Measurements from ENCODE around the gene TMEM200B. TPM values are rescaled to one million over a fixed set of nuclear protein-coding genes. Genes with fewer than 3 reads are reported as not detected.

Gene TMEM200B
- polyA plus RNA-seq, 1 experiment: 18.8 TPM

- no peak for DNase-seq (ENCODE audit: low read depth)
- ChIA-PET CTCF (interaction anchor here (0.8 kb wide), 1 partner anchor 71 kb away, joined by 3 read pairs; no protein-coding TSS in a partner anchor), POLR2A (no interaction called here)
- Histone ChIP-seq H3K4me3 (ENCODE audit: low read depth, low read length) (no peak overlapping the region), H3K36me3 (ENCODE audit: control insufficient read depth, insufficient read depth, low read length) (no peaks in the 10 kb centered on the region), H3K27me3 (ENCODE audit: control insufficient read depth, insufficient read depth, low read length) (0 out of 2 replicates have a peak, but pooled peaks cover 2% of the 10 kb centered on the region)
- TF ChIP-seq CTCF (IDR thresholded peaks at IDR 0.05; ENCODE audit: insufficient read depth, low read depth, low read length): no peak
These were observed 2.5 kb upstream of the TMEM200B start for GRCh38 chr1:29126198-29126597.

- 0 out of 2 replicates have a peak, but pooled peaks cover 2% of the 10 kb centered on the region for H3K27me3 ChIP-seq (ENCODE audit: control insufficient read depth, insufficient read depth, low read length)
- ChIA-PET CTCF (interaction anchor here (1.4 kb wide), 1 partner anchor 249 kb away, joined by 3 read pairs; no protein-coding TSS in a partner anchor), POLR2A (no interaction called here)
- H3K4me3 ChIP-seq (ENCODE audit: low read depth, low read length): no peak overlapping the region
- H3K36me3 ChIP-seq (ENCODE audit: control insufficient read depth, insufficient read depth, low read length): peaks cover 3% of the 10 kb centered on the region
- TF ChIP-seq CTCF (IDR thresholded peaks at IDR 0.05; ENCODE audit: insufficient read depth, low read depth, low read length): no peak
- no peak for DNase-seq (ENCODE audit: low read depth)
These were observed 2.1 kb upstream of the TMEM200B start for GRCh38 chr1:29125788-29126187.

GRCh38 chr1:29125237-29125641, 1.5 kb upstream of the TMEM200B start:
- peaks cover 7% of the 10 kb centered on the region for H3K36me3 ChIP-seq (ENCODE audit: control insufficient read depth, insufficient read depth, low read length)
- ChIA-PET POLR2A (interaction anchor here (1.0 kb wide), 1 partner anchor 56 kb away, joined by 3 read pairs; no protein-coding TSS in a partner anchor), CTCF (interaction anchor here (1.0 to 2.8 kb wide), 6 partner anchors 9 to 248 kb away, joined by 3 to 16 read pairs (median 4); no protein-coding TSS in a partner anchor)
- 0 out of 2 replicates have a peak, but pooled peaks cover 2% of the 10 kb centered on the region for H3K27me3 ChIP-seq (ENCODE audit: control insufficient read depth, insufficient read depth, low read length)
- DNase-seq (ENCODE audit: low read depth): no peak
- H3K4me3 ChIP-seq (ENCODE audit: low read depth, low read length): peak overlapping the region; percentile 79
- TF ChIP-seq CTCF (IDR thresholded peaks at IDR 0.05; ENCODE audit: insufficient read depth, low read depth, low read length): no peak

- ChIA-PET CTCF (interaction anchor here (0.7 to 2.8 kb wide), 9 partner anchors 10 to 247 kb away, joined by 3 to 16 read pairs (median 4); no protein-coding TSS in a partner anchor), POLR2A (interaction anchor here (0.5 to 1.0 kb wide), 2 partner anchors 56 to 1977 kb away, joined by 3 to 4 read pairs; no protein-coding TSS in a partner anchor)
- H3K36me3 ChIP-seq (ENCODE audit: control insufficient read depth, insufficient read depth, low read length): peaks cover 7% of the 10 kb centered on the region
- 0 out of 2 replicates have a peak, but pooled peaks cover 2% of the 10 kb centered on the region for H3K27me3 ChIP-seq (ENCODE audit: control insufficient read depth, insufficient read depth, low read length)
- TF ChIP-seq CTCF (IDR thresholded peaks at IDR 0.05; ENCODE audit: insufficient read depth, low read depth, low read length): peak; percentile 69
- peak overlapping the region; percentile 79 for H3K4me3 ChIP-seq (ENCODE audit: low read depth, low read length)
- no peak for DNase-seq (ENCODE audit: low read depth)
These were observed 898 bp upstream of the TMEM200B start for GRCh38 chr1:29124366-29125236.
